ENCODE results near the gene NSDHL.

NSDHL gene

GRCh38 chrX:152900937-152901445 lies 70.1 kb downstream of the NSDHL start:
- TF ChIP-seq CTCF (IDR thresholded peaks at IDR 0.05; ENCODE audit: low read depth, low read length, missing control alignments): no peak

GRCh38 chrX:152901816-152902501 lies 71.1 kb downstream of the NSDHL start:
- Histone ChIP-seq H3K4me3 (ENCODE audit: low read depth, low read length) (no peak overlapping the region), H3K27ac (no peak overlapping the region), H3K27me3 (replicated peaks) (no peaks in the 10 kb centered on the region), H3K36me3 (replicated peaks) (no peaks in the 10 kb centered on the region)
- TF ChIP-seq CTCF (IDR thresholded peaks at IDR 0.05; ENCODE audit: low read depth, low read length, missing control alignments): no peak
- no peak for DNase-seq
- in situ Hi-C loops (cut with HindIII; ENCODE audit: low pct_ligation_motif_present, low sequenced_read_pairs): no loop called here

More at GRCh38 chrX:152900937-152901445, 70.1 kb downstream of the NSDHL start:
- no peak for DNase-seq
- Histone ChIP-seq H3K27me3 (replicated peaks) (no peaks in the 10 kb centered on the region), H3K27ac (no peak overlapping the region), H3K36me3 (replicated peaks) (no peaks in the 10 kb centered on the region), H3K4me3 (ENCODE audit: low read depth, low read length) (no peak overlapping the region)
- in situ Hi-C loops (cut with HindIII; ENCODE audit: low pct_ligation_motif_present, low sequenced_read_pairs): no loop called here

GRCh38 chrX:152902502-152902820 lies 71.6 kb downstream of the NSDHL start:
- no peaks in the 10 kb centered on the region for H3K36me3 ChIP-seq (replicated peaks)
- no peaks in the 10 kb centered on the region for H3K27me3 ChIP-seq (replicated peaks)
- H3K27ac ChIP-seq: no peak overlapping the region
- DNase-seq: no peak
- in situ Hi-C loops (cut with HindIII; ENCODE audit: low pct_ligation_motif_present, low sequenced_read_pairs): no loop called here
- no peak for TF ChIP-seq CTCF (IDR thresholded peaks at IDR 0.05; ENCODE audit: low read depth, low read length, missing control alignments)
- no peak overlapping the region for H3K4me3 ChIP-seq (ENCODE audit: low read depth, low read length)

- Histone ChIP-seq H3K4me3 (ENCODE audit: low read depth, low read length) (no peak overlapping the region), H3K27me3 (replicated peaks) (no peaks in the 10 kb centered on the region), H3K36me3 (replicated peaks) (no peaks in the 10 kb centered on the region), H3K27ac (no peak overlapping the region)
- no peak for DNase-seq
- in situ Hi-C loops (cut with HindIII; ENCODE audit: low pct_ligation_motif_present, low sequenced_read_pairs): no loop called here
- TF ChIP-seq CTCF (IDR thresholded peaks at IDR 0.05; ENCODE audit: low read depth, low read length, missing control alignments): no peak
Observed at GRCh38 chrX:152903589-152903988, 72.7 kb downstream of the NSDHL start.

- Histone ChIP-seq H3K4me3 (ENCODE audit: low read depth, low read length) (no peak overlapping the region), H3K27ac (no peak overlapping the region), H3K36me3 (replicated peaks) (no peaks in the 10 kb centered on the region), H3K27me3 (replicated peaks) (no peaks in the 10 kb centered on the region)
- TF ChIP-seq CTCF (IDR thresholded peaks at IDR 0.05; ENCODE audit: low read depth, low read length, missing control alignments): peak; percentile 82
- in situ Hi-C loops (cut with HindIII; ENCODE audit: low pct_ligation_motif_present, low sequenced_read_pairs): no loop called here
- peak; percentile 51 for DNase-seq
Observed at GRCh38 chrX:152904151-152905080, 73.6 kb downstream of the NSDHL start.

All from brain microvascular endothelial cell (primary cell).